Keratinocyte (primary cell): Measurements from ENCODE around the gene IFTAP. TPM values are rescaled to one million over a fixed set of nuclear protein-coding genes. Genes with fewer than 3 reads are reported as not detected.

Experiments
- DNase-seq: peaks from one replicate; pipeline ENCODE4 v3.0.0-alpha.2; 2011; ENCODE audit warnings: low read depth, missing footprints, low spot score
- FAIRE-seq: peaks from 2 replicates; lab custom pipeline; 2011; peaks lifted over from hg19 to GRCh38; lab: Jason Lieb, UNC
- H2AFZ ChIP-seq: 2 replicates; pipeline ENCODE4 v1.6.0; 2012; ENCODE audit warnings: low read length, control low read depth, inconsistent platforms; ENCODE audit not compliant: control insufficient read depth
- H3K27ac ChIP-seq: 2 replicates; pipeline ENCODE4 v1.5.1; 2011; ENCODE audit warnings: low read length; ENCODE audit not compliant: control insufficient read depth, insufficient read depth
- H3K27me3 ChIP-seq: 3 replicates; pipeline ENCODE4 v1.6.0; 2011; ENCODE audit warnings: low read length; ENCODE audit not compliant: control insufficient read depth, insufficient read depth; ENCODE audit errors: extremely low read depth
- H3K36me3 ChIP-seq, 2 experiments: 2 replicates in 1 of 2; 3 replicates in 1 of 2; pipeline ENCODE4 v1.5.1; 2011; ENCODE audit warnings: low read length in 2 of 2, mild to moderate bottlenecking in 1 of 2; ENCODE audit not compliant: control insufficient read depth in 2 of 2, insufficient read depth in 2 of 2; ENCODE audit errors: extremely low read depth in 1 of 2
- H3K4me1 ChIP-seq: 3 replicates; pipeline ENCODE4 v1.5.1; 2011; ENCODE audit warnings: low read length; ENCODE audit not compliant: control insufficient read depth, insufficient read depth; ENCODE audit errors: extremely low read depth
- H3K4me2 ChIP-seq: 3 replicates; pipeline ENCODE4 v1.6.0; 2011; ENCODE audit warnings: low read depth, low read length; ENCODE audit not compliant: control insufficient read depth, insufficient read depth; ENCODE audit errors: extremely low read depth
- H3K4me3 ChIP-seq, 3 experiments: fragments of 200-600 bp in 1 of 3; sonication (generic) in 1 of 3; 2 replicates in 2 of 3; 3 replicates in 1 of 3; pipeline ENCODE4 v1.5.1; 2011 to 2016; ENCODE audit warnings: low read length in 3 of 3, mild to moderate bottlenecking in 3 of 3, control low read depth in 2 of 3, inconsistent platforms in 1 of 3, low read depth in 1 of 3, mixed read lengths in 1 of 3, mixed run types in 1 of 3, moderate library complexity in 1 of 3; ENCODE audit not compliant: control insufficient read depth in 2 of 3, insufficient read depth in 2 of 3; ENCODE audit errors: extremely low read depth in 1 of 3
- H3K79me2 ChIP-seq: 2 replicates; pipeline ENCODE4 v1.6.0; 2012; ENCODE audit warnings: low read length; ENCODE audit not compliant: control insufficient read depth, insufficient read depth
- H3K9ac ChIP-seq: 3 replicates; pipeline ENCODE4 v1.6.0; 2011; ENCODE audit warnings: low read length; ENCODE audit not compliant: control insufficient read depth, insufficient read depth; ENCODE audit errors: extremely low read depth
- H3K9me1 ChIP-seq: 3 replicates; pipeline ENCODE4 v1.6.0; 2011; ENCODE audit warnings: low read length; ENCODE audit not compliant: control insufficient read depth, insufficient read depth; ENCODE audit errors: extremely low read depth
- H3K9me3 ChIP-seq: 2 replicates; pipeline ENCODE4 v1.5.1; 2012; ENCODE audit warnings: low read depth, low read length; ENCODE audit not compliant: control insufficient read depth
- H4K20me1 ChIP-seq: 3 replicates; pipeline ENCODE4 v1.6.0; 2011; ENCODE audit warnings: low read length; ENCODE audit not compliant: control insufficient read depth, insufficient read depth; ENCODE audit errors: extremely low read depth
- CTCF ChIP-seq, 3 experiments: IDR thresholded peaks in 1 of 3; conservative IDR thresholded peaks in 1 of 3; optimal IDR thresholded peaks in 1 of 3; 2 replicates in 2 of 3; 3 replicates in 1 of 3; pipeline versions ENCODE3 to v1.5.1; 2011; ENCODE audit warnings: low read length in 3 of 3, mild to moderate bottlenecking in 3 of 3, moderate library complexity in 2 of 3, control low read depth in 1 of 3, inconsistent platforms in 1 of 3; ENCODE audit not compliant: insufficient read depth in 2 of 3; ENCODE audit errors: extremely low read depth in 1 of 3
- EZH2 ChIP-seq: IDR thresholded peaks from one replicate; pipeline ENCODE4 v1.6.1; 2012; ENCODE audit warnings: inconsistent platforms, mild to moderate bottlenecking, low read length, moderate library complexity
- dilution Hi-C: fragments of 300-500 bp; cut with MboI; formaldehyde crosslinking; loops from one replicate; pipeline ENCODE4 v1.7.0; 2020; ENCODE audit warnings: low sequenced_read_pairs; ENCODE audit not compliant: extremely low pct_ligation_motif_present
- polyA plus RNA-seq, 5 experiments: library from polyadenylated mRNA; depleted of rRNA in 3 of 5; stranded (reverse) in 3 of 5; stranded (forward) in 1 of 5; unstranded in 1 of 5; fragments of >200 nt; gene quantifications; 1 replicate in 1 of 5; 2 replicates in 3 of 5; 3 replicates in 1 of 5; pipeline versions ENCODE4 v1.2.1 to v1.2.3, GENCODE V29; 2011 to 2012; ENCODE audit warnings: missing spikeins in 2 of 5, low read depth in 1 of 5, low replicate concordance in 1 of 5

IFTAP gene
- polyA plus RNA-seq, 1 donor (not counting 4 experiments of a cell fraction or from before 2014, with no cell fraction given), result 22.8 TPM

GRCh38 chr11:36605221-36606216 is 11.2 kb downstream of the IFTAP start:
- no peak for TF ChIP-seq EZH2
- TF ChIP-seq CTCF (optimal IDR thresholded peaks at IDR 0.05 in 1 of 3, IDR thresholded peaks at IDR 0.05 in 1 of 3, conservative IDR thresholded peaks at IDR 0.05 in 1 of 3; ENCODE audit: extremely low read depth in 1 of 3, insufficient read depth in 2 of 3, low read length in 3 of 3), result no peak
- no peak for FAIRE-seq
- dilution Hi-C loops, result no loop called here

GRCh38 chr11:36608491-36609199 is 14.3 kb downstream of the IFTAP start:
- Histone ChIP-seq H3K27me3 (no peaks in the 10 kb centered on the region), H4K20me1 (no peaks in the 10 kb centered on the region), H3K27ac (no peak overlapping the region), H3K79me2 (no peaks in the 10 kb centered on the region), H3K4me3 (no peak overlapping the region), H3K9me3 (no peaks in the 10 kb centered on the region), H3K9me1 (no peaks in the 10 kb centered on the region), H3K4me2 (no peak overlapping the region), H3K4me1 (no peaks in the 10 kb centered on the region), H2AFZ (no peak overlapping the region), H3K36me3 (no peaks in the 10 kb centered on the region), H3K9ac (no peak overlapping the region)
- dilution Hi-C loops, result no loop called here
- DNase-seq, result no peak
- no peak for FAIRE-seq
- TF ChIP-seq CTCF (optimal IDR thresholded peaks at IDR 0.05 in 1 of 3, IDR thresholded peaks at IDR 0.05 in 1 of 3, conservative IDR thresholded peaks at IDR 0.05 in 1 of 3; ENCODE audit: extremely low read depth in 1 of 3, insufficient read depth in 2 of 3, low read length in 3 of 3) (no peak), EZH2 (no peak)

More at GRCh38 chr11:36605221-36606216, 11.2 kb downstream of the IFTAP start:
- H3K4me3 ChIP-seq, result no peak overlapping the region
- no peaks in the 10 kb centered on the region for H3K27me3 ChIP-seq
- no peaks in the 10 kb centered on the region for H4K20me1 ChIP-seq
- DNase-seq, result no peak
- no peaks in the 10 kb centered on the region for H3K9me1 ChIP-seq
- H3K4me2 ChIP-seq, result no peak overlapping the region
- H3K9ac ChIP-seq, result no peak overlapping the region
- no peaks in the 10 kb centered on the region for H3K9me3 ChIP-seq
- no peak overlapping the region for H3K27ac ChIP-seq
- no peak overlapping the region for H2AFZ ChIP-seq
- H3K79me2 ChIP-seq, result no peaks in the 10 kb centered on the region
- H3K36me3 ChIP-seq, result no peaks in the 10 kb centered on the region
- no peaks in the 10 kb centered on the region for H3K4me1 ChIP-seq
